Heart right ventricle (tissue), 16 donors: ENCODE measurements around the gene GABRP. TPM values are rescaled to one million over a fixed set of nuclear protein-coding genes. Genes with fewer than 3 reads are reported as not detected.

Source experiments
- ATAC-seq, 8 donors: fragments of 200-7000 bp; cut with Tn5 transposase; one replicate each; pipeline ENCODE4 v1.9.1; 2020; ENCODE audit warnings: mild to moderate bottlenecking in 8 of 8, moderate library complexity in 8 of 8, moderate number of reproducible peaks in 1 of 8
- DNase-seq, 2 donors: peaks; one replicate each; pipeline ENCODE4 v3.0.0-alpha.2; 2020
- H3K27ac ChIP-seq, 10 donors: fragments of 200-600 bp; sonication (generic) in 2 of 10; one replicate each; pipeline versions ENCODE4 v1.5.0 to v1.8.0; 2020 to 2022; ENCODE audit warnings: mild to moderate bottlenecking in 3 of 10
- H3K27me3 ChIP-seq, 7 donors: fragments of 200-600 bp; one replicate each; pipeline ENCODE4 v1.8.0; 2021 to 2022; ENCODE audit warnings: mild to moderate bottlenecking in 2 of 7
- H3K36me3 ChIP-seq, 9 donors: fragments of 200-600 bp; sonication (generic) in 1 of 9; one replicate each; pipeline versions ENCODE4 v1.5.0 to v1.8.0; 2020 to 2022; ENCODE audit warnings: mild to moderate bottlenecking in 2 of 9
- H3K4me1 ChIP-seq, 9 donors: fragments of 200-600 bp; sonication (generic) in 1 of 9; one replicate each; pipeline versions ENCODE4 v1.5.0 to v1.8.0; 2020 to 2022; ENCODE audit warnings: mild to moderate bottlenecking in 4 of 9
- H3K4me3 ChIP-seq, 10 donors: fragments of 200-600 bp; sonication (generic) in 2 of 10; one replicate each; pipeline versions ENCODE4 v1.5.0 to v1.8.0; 2020 to 2022; ENCODE audit warnings: mild to moderate bottlenecking in 7 of 10, moderate library complexity in 2 of 10
- H3K9me3 ChIP-seq, 11 donors: fragments of 200-600 bp in 10 of 11; sonication (generic) in 2 of 11; one replicate each; pipeline versions ENCODE4 v1.5.0 to v1.8.0; 2013 to 2022; ENCODE audit warnings: mild to moderate bottlenecking in 2 of 11, control low read depth in 1 of 11, moderate library complexity in 1 of 11
- WGBS, 2 donors: extraction: QIAGEN DNeasy Blood & Tissue Kit; methylation state at CpG; one replicate each; pipeline ENCODE4 v1.1.7; 2013; ENCODE audit warnings: inconsistent platforms in 1 of 2; 5-methylcytosine and 5-hydroxymethylcytosine counted together
- intact Hi-C, 10 donors: fragments of 100-400 bp; cut with DNase I; formaldehyde crosslinking; loops; one replicate each; pipeline versions ENCODE4 v1.11.1 to v1.14.2; 2022
- polyA plus RNA-seq, 2 donors: library from polyadenylated mRNA; stranded (reverse); fragments of 200-250 nt; gene quantifications; one replicate each; pipeline ENCODE4 v1.2.3, GENCODE V29; 2013
- total RNA-seq, 10 donors: library from RNA; stranded (reverse); fragmentation: NEBNext Ultra II Directional in 3 of 10; extraction: Animal tissue kit (Norgen Biotek cat#: 25700) in 3 of 10; gene quantifications; one replicate each; pipeline versions ENCODE4 v1.2.1 to v1.2.4, GENCODE V29; 2021 to 2023
- TF ChIP-seq, protein P1 (sequence below), 9 donors: fragments of 200-600 bp; sonication (generic) in 2 of 9; IDR thresholded peaks; one replicate each; pipeline versions ENCODE4 v1.5.0 to v1.8.0; 2021 to 2022; ENCODE audit warnings: antibody characterized with exemption in 9 of 9, mild to moderate bottlenecking in 5 of 9, moderate library complexity in 1 of 9
- donor health status: Arrhythmogenic right ventricular cardiomyopathy.
- donor health status: ischemic (EF 13 %, LVEDD 7.1; RV severe dilation, severe dysfunction).
- donor health status: healthy with polysubstance abuse.
- donor health status: DM: no; HTN: yes; CAD: no.
- donor health status: DM: no; HTN: no; CAD: no.
- donor health status: ischemic (EF 25% LVEDD 6.9; RV normal size, moderate dysfunction).
- donor health status: ischemic (EF 25% LVEDD 5.7; RV mildly dilated, moderate dysfunction).
- donor health status: healthy.
- donor health status: DM: yes; HTN: yes; CAD: no.
- donor health status: Ischemic cardiomyopathy.
- donor health status: ischemic (EF 35%, LVEDD 5.7; RV mildly dilated, moderate dysfunction).
- donor health status: nonischemic (EF 11% LVEDD 7.7; RV severe dilation, severe dysfunction).
- donor health status: DM: yes; HTN: yes; CAD: no.
- donor health status: PGD.
- donor health status: ischemic (EF 29% LVEDD 5.4; RV normal size, mild dysfunction).
- donor health status: nonischemic (EF 23%, LVEDD 6.1; RV moderate dilation, normal function).

The GABRP gene
- total and polyA plus RNA-seq, 12 donors = 0.07 to 1.6 (median 0.46) TPM; not detected in 1

- no peak overlapping the region for H3K4me3 ChIP-seq
- DNase-seq = no peak
- no peak overlapping the region for H3K27ac ChIP-seq
These were observed 11.6 kb downstream of the GABRP start for GRCh38 chr5:170795154-170795553.

GRCh38 chr5:170805666-170806065 is 22.1 kb downstream of the GABRP start:
- Histone ChIP-seq H3K9me3 (no peaks in the 10 kb centered on the region), H3K27ac (no peak overlapping the region), H3K4me1 (no peaks in the 10 kb centered on the region), H3K36me3 (no peaks in the 10 kb centered on the region), H3K27me3 (peaks cover 0 to 2% (median 0%) of the 10 kb centered on the region in 7 donors), H3K4me3 (no peak overlapping the region)
- DNase-seq = no peak
- 95% methylated on average over 7 of the region's 7 CpGs for WGBS, 2 donors
- no peak for ATAC-seq
- TF ChIP-seq, protein P1, sequence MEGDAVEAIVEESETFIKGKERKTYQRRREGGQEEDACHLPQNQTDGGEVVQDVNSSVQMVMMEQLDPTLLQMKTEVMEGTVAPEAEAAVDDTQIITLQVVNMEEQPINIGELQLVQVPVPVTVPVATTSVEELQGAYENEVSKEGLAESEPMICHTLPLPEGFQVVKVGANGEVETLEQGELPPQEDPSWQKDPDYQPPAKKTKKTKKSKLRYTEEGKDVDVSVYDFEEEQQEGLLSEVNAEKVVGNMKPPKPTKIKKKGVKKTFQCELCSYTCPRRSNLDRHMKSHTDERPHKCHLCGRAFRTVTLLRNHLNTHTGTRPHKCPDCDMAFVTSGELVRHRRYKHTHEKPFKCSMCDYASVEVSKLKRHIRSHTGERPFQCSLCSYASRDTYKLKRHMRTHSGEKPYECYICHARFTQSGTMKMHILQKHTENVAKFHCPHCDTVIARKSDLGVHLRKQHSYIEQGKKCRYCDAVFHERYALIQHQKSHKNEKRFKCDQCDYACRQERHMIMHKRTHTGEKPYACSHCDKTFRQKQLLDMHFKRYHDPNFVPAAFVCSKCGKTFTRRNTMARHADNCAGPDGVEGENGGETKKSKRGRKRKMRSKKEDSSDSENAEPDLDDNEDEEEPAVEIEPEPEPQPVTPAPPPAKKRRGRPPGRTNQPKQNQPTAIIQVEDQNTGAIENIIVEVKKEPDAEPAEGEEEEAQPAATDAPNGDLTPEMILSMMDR (IDR thresholded peaks at IDR 0.05) = no peak
- intact Hi-C loops = loop anchor here in 2 of 10 donors (5.0 to 10.0 kb wide), 2 partner anchors 529 to 542 kb away; no protein-coding TSS in a partner anchor

More at GRCh38 chr5:170795154-170795553, 11.6 kb downstream of the GABRP start:
- WGBS, 2 donors = 96 to 97% methylated on average over 10 of the region's 10 CpGs
- intact Hi-C loops = loop anchor here in 2 of 10 donors (10.0 kb wide), 2 partner anchors 160 to 360 kb away; no protein-coding TSS in a partner anchor
- ATAC-seq = no peak
- Histone ChIP-seq H3K9me3 (no peaks in the 10 kb centered on the region), H3K27me3 (no peaks in the 10 kb centered on the region), H3K4me1 (peaks cover 0 to 25% (median 10%) of the 10 kb centered on the region in 9 donors), H3K36me3 (no peaks in the 10 kb centered on the region)
- TF ChIP-seq, protein P1 (IDR thresholded peaks at IDR 0.05) = no peak

DNA sequence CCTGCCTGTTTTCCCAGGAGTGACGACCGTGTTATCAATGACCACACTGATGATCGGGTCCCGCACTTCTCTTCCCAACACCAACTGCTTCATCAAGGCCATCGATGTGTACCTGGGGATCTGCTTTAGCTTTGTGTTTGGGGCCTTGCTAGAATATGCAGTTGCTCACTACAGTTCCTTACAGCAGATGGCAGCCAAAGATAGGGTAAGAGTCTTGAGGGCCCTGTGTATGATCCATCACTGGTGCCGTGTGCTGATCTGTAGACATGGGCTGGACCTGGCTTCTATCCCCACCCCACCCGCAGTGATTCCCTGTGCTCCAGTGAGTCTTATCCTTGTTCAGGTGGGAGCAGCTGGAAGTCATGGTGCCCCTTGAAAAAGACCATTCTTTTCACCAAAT is 26.0 kb downstream of the GABRP start:
- no peaks in the 10 kb centered on the region for H3K4me1 ChIP-seq
- no peak overlapping the region for H3K4me3 ChIP-seq
- intact Hi-C loops = loop anchor here in 2 of 10 donors (5.0 to 10.0 kb wide), 2 partner anchors 525 to 538 kb away; no protein-coding TSS in a partner anchor
- TF ChIP-seq, protein P1 (IDR thresholded peaks at IDR 0.05) = peak in 4 of 9 donors; percentile 15 to 40 (median 28)
- 70 to 73% methylated on average over 7 of the region's 7 CpGs for WGBS, 2 donors
- no peaks in the 10 kb centered on the region for H3K36me3 ChIP-seq
- H3K9me3 ChIP-seq = no peaks in the 10 kb centered on the region
- H3K27me3 ChIP-seq = peaks cover 0 to 8% (median 0%) of the 10 kb centered on the region in 7 donors
- DNase-seq = no peak
- H3K27ac ChIP-seq = no peak overlapping the region
- ATAC-seq = peak in 2 of 8 donors; percentile 33 to 39

GRCh38 chr5:170811719-170812118 is 28.2 kb downstream of the GABRP start:
- H3K27ac ChIP-seq = no peak overlapping the region
- DNase-seq (no peak), ATAC-seq (no peak)
- TF ChIP-seq, protein P1 (IDR thresholded peaks at IDR 0.05) = no peak
- H3K9me3 ChIP-seq = no peaks in the 10 kb centered on the region
- intact Hi-C loops = no loop called here
- H3K4me1 ChIP-seq = no peaks in the 10 kb centered on the region
- H3K36me3 ChIP-seq = no peaks in the 10 kb centered on the region
- peaks cover 0 to 8% (median 0%) of the 10 kb centered on the region in 7 donors for H3K27me3 ChIP-seq
- no peak overlapping the region for H3K4me3 ChIP-seq
- 93 to 96% methylated on average over 4 of the region's 4 CpGs for WGBS, 2 donors
